Stomach (tissue), 4 donors: ENCODE results near the gene NCAPD3.

ENCODE experiments used
- POLR2A ChIP-seq, 4 donors: fragments of 450-650 bp; IDR thresholded peaks; one replicate each; pipeline ENCODE4 v1.6.1; 2016; ENCODE audit warnings: antibody characterized with exemption in 4 of 4, control low read depth in 2 of 4, mild to moderate bottlenecking in 1 of 4, moderate library complexity in 1 of 4
- POLR2AphosphoS5 ChIP-seq, 3 donors: sonication (generic); formaldehyde crosslinking; IDR thresholded peaks; one replicate each; pipeline ENCODE4 v1.6.1; 2016; ENCODE audit warnings: antibody characterized with exemption in 3 of 3
- TF ChIP-seq, protein P1 (sequence below), 7 experiments: fragments of 450-650 bp in 4 of 7; fragments of 200-600 bp in 3 of 7; sonication (generic) in 3 of 7; IDR thresholded peaks; one replicate each; pipeline ENCODE4 v1.5.1; 2016 to 2019; ENCODE audit warnings: antibody characterized with exemption in 7 of 7, control low read depth in 2 of 7, mild to moderate bottlenecking in 1 of 7

GRCh38 chr11:134170177-134170918 lies 53.4 kb downstream of the NCAPD3 start:
- TF ChIP-seq, protein P1, sequence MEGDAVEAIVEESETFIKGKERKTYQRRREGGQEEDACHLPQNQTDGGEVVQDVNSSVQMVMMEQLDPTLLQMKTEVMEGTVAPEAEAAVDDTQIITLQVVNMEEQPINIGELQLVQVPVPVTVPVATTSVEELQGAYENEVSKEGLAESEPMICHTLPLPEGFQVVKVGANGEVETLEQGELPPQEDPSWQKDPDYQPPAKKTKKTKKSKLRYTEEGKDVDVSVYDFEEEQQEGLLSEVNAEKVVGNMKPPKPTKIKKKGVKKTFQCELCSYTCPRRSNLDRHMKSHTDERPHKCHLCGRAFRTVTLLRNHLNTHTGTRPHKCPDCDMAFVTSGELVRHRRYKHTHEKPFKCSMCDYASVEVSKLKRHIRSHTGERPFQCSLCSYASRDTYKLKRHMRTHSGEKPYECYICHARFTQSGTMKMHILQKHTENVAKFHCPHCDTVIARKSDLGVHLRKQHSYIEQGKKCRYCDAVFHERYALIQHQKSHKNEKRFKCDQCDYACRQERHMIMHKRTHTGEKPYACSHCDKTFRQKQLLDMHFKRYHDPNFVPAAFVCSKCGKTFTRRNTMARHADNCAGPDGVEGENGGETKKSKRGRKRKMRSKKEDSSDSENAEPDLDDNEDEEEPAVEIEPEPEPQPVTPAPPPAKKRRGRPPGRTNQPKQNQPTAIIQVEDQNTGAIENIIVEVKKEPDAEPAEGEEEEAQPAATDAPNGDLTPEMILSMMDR (IDR thresholded peaks at IDR 0.05): no peak
- no peak for TF ChIP-seq POLR2A (IDR thresholded peaks at IDR 0.05)
- TF ChIP-seq POLR2AphosphoS5 (IDR thresholded peaks at IDR 0.05): no peak
